PC-3 (cell line): ENCODE results near the gene LDLRAP1. TPM values are rescaled to one million over a fixed set of nuclear protein-coding genes. Genes with fewer than 3 reads are reported as not detected.

Source experiments
- ATAC-seq: fragments of 200-7000 bp; cut with Tn5 transposase; 2 replicates; pipeline ENCODE4 v1.9.1; 2020; ENCODE audit warnings: mild to moderate bottlenecking, moderate library complexity
- BruUV-seq: library from RNA; stranded (reverse); fragments of 400-500 nt; replicated peaks from 2 replicates; lab custom pipeline; 2021; lab: Mats Ljungman, UMichigan
- CTCF ChIA-PET: fragments of 300-600 bp; sonication (Branson Sonifier 250); formaldehyde crosslinking; loops from one replicate; lab custom pipeline; 2022; ENCODE audit warnings: antibody characterized with exemption; lab: Charles Lee
- POLR2A ChIA-PET: fragments of 300-600 bp; sonication (Branson Sonifier 250); formaldehyde crosslinking; loops from one replicate; lab custom pipeline; 2022; ENCODE audit warnings: antibody characterized with exemption; ENCODE audit not compliant: unreplicated experiment; lab: Charles Lee
- DNase-seq: peaks from one replicate; pipeline ENCODE4 v3.0.0-alpha.2; 2015
- H2AFZ ChIP-seq: fragments of 300-600 bp; sonication (generic); 2 replicates; pipeline ENCODE4 v1.6.0; 2016; ENCODE audit warnings: antibody characterized with exemption, low read length
- H3F3A ChIP-seq: fragments of 300-600 bp; sonication (generic); one replicate; pipeline ENCODE4 v1.6.0; 2017; ENCODE audit warnings: antibody characterized with exemption, low read length, control low read depth, mild to moderate bottlenecking; ENCODE audit not compliant: unreplicated experiment
- H3K27ac ChIP-seq: fragments of 300-600 bp; sonication (generic); 2 replicates; pipeline ENCODE4 v1.5.1; 2016; ENCODE audit warnings: mild to moderate bottlenecking, low read length
- H3K27me3 ChIP-seq: fragments of 300-600 bp; sonication (generic); 2 replicates; pipeline ENCODE4 v1.6.1; 2016; ENCODE audit warnings: low read length, mixed read lengths
- H3K36me3 ChIP-seq: fragments of 300-600 bp; sonication (generic); 2 replicates; pipeline ENCODE4 v1.6.1; 2016; ENCODE audit warnings: low read depth, mixed run types, low read length, mixed read lengths
- H3K4me1 ChIP-seq: fragments of 300-600 bp; sonication (generic); 2 replicates; pipeline ENCODE4 v1.5.1; 2016; ENCODE audit warnings: low read length; ENCODE audit not compliant: insufficient read depth
- H3K4me2 ChIP-seq: fragments of 300-600 bp; sonication (generic); 2 replicates; pipeline ENCODE4 v1.6.0; 2016; ENCODE audit warnings: low read length
- H3K4me3 ChIP-seq: fragments of 300-600 bp; sonication (generic); 2 replicates; pipeline ENCODE4 v1.5.1; 2016; ENCODE audit warnings: mild to moderate bottlenecking, low read length, mixed read lengths
- H3K79me2 ChIP-seq: fragments of 300-600 bp; sonication (generic); 2 replicates; pipeline ENCODE4 v1.6.1; 2017; ENCODE audit warnings: low read length, mixed read lengths
- H3K9ac ChIP-seq: fragments of 300-600 bp; sonication (generic); 2 replicates; pipeline ENCODE4 v1.6.0; 2016; ENCODE audit warnings: mild to moderate bottlenecking, low read length
- H3K9me2 ChIP-seq: fragments of 300-600 bp; sonication (generic); replicated peaks from 2 replicates; pipeline ENCODE4 v1.6.1; 2016; ENCODE audit warnings: mixed run types, low read length, mixed read lengths
- H3K9me3 ChIP-seq: fragments of 300-600 bp; sonication (generic); 2 replicates; pipeline ENCODE4 v1.6.1; 2016; ENCODE audit warnings: low read length, mixed read lengths
- H4K20me1 ChIP-seq: fragments of 300-600 bp; sonication (generic); 2 replicates; pipeline ENCODE4 v1.6.1; 2016; ENCODE audit warnings: low read length, mixed read lengths
- CTCF ChIP-seq: fragments of 300-600 bp; sonication (generic); conservative IDR thresholded peaks from 2 replicates; pipeline ENCODE4 v1.5.1; 2017; ENCODE audit warnings: antibody characterized with exemption, low read depth, mild to moderate bottlenecking, low read length
- EZH2 ChIP-seq: fragments of 300-600 bp; sonication (generic); IDR thresholded peaks from one replicate; pipeline ENCODE4 v1.6.1; 2017; ENCODE audit warnings: antibody characterized with exemption, mild to moderate bottlenecking, low read length; ENCODE audit not compliant: unreplicated experiment
- EZH2phosphoT487 ChIP-seq: fragments of 300-600 bp; sonication (generic); IDR thresholded peaks from 2 replicates; pipeline ENCODE4 v1.6.1; 2018; ENCODE audit warnings: mild to moderate bottlenecking, antibody characterized with exemption, low read length, borderline replicate concordance
- intact Hi-C: fragments of 100-400 bp; cut with micrococcal nuclease; formaldehyde crosslinking; loops from 2 replicates; pipeline ENCODE4 v1.9.0; 2023
- total RNA-seq: library from RNA; depleted of rRNA; stranded (reverse); fragments of >200 nt; gene quantifications from 2 replicates; pipeline ENCODE4 v1.2.3, GENCODE V29; 2014

LDLRAP1 gene
- total RNA-seq, 1 experiment from 2014 or later, result 26.5 TPM

GRCh38 chr1:25537153-25537831, 6.1 kb upstream of the LDLRAP1 start:
- Histone ChIP-seq H3F3A (no peaks in the 10 kb centered on the region), H3K4me3 (no peak overlapping the region)
- CTCF ChIA-PET, result no interaction called here

GRCh38 chr1:25538191-25538767, 5.1 kb upstream of the LDLRAP1 start:
- intact Hi-C loops, result no loop called here
- no peaks in the 10 kb centered on the region; the same call in 1 of the 2 replicates for H3K4me1 ChIP-seq
- ChIA-PET POLR2A (no interaction called here), CTCF (no interaction called here)
- no peaks in the 10 kb centered on the region for H3K36me3 ChIP-seq
- no peak overlapping the region for H3K27ac ChIP-seq
- H3K9ac ChIP-seq, result no peak overlapping the region
- no peaks in the 10 kb centered on the region for H3K9me2 ChIP-seq
- H3K4me3 ChIP-seq, result no peak overlapping the region
- BruUV-seq, result no TSS peak
- H4K20me1 ChIP-seq, result no peaks in the 10 kb centered on the region
- no peaks in the 10 kb centered on the region for H3K9me3 ChIP-seq
- no peaks in the 10 kb centered on the region for H3F3A ChIP-seq
- no peak overlapping the region for H3K4me2 ChIP-seq
- no peak for ATAC-seq
- no peaks in the 10 kb centered on the region for H3K27me3 ChIP-seq
- H2AFZ ChIP-seq, result no peak overlapping the region
- TF ChIP-seq EZH2phosphoT487 (no peak), CTCF (no peak), EZH2 (no peak)
- DNase-seq, result no peak
- no peaks in the 10 kb centered on the region for H3K79me2 ChIP-seq

More at GRCh38 chr1:25537153-25537831, 6.1 kb upstream of the LDLRAP1 start:
- Histone ChIP-seq H3K36me3 (no peaks in the 10 kb centered on the region), H3K4me2 (no peak overlapping the region), H2AFZ (no peak overlapping the region), H3K27me3 (no peaks in the 10 kb centered on the region), H3K9me2 (no peaks in the 10 kb centered on the region), H3K27ac (no peak overlapping the region), H3K4me1 (no peaks in the 10 kb centered on the region; the same call in 1 of the 2 replicates), H3K9ac (no peak overlapping the region), H3K9me3 (no peaks in the 10 kb centered on the region), H3K79me2 (no peaks in the 10 kb centered on the region), H4K20me1 (no peaks in the 10 kb centered on the region)
- intact Hi-C loops, result no loop called here
- ATAC-seq (no peak), DNase-seq (no peak)
- BruUV-seq, result no TSS peak
- POLR2A ChIA-PET, result no interaction called here
- TF ChIP-seq EZH2phosphoT487 (no peak), CTCF (no peak), EZH2 (no peak)
